Omental fat pad (tissue), 4 donors: Measurements from ENCODE around the gene ARHGEF40. TPM values are rescaled to one million over a fixed set of nuclear protein-coding genes. Genes with fewer than 3 reads are reported as not detected.
A peak's percentile ranks its signal among the peaks of the same experiment; 100 is the strongest.

ENCODE experiments used
- ATAC-seq: fragments of 150-250 bp; one replicate; pipeline ENCODE4 v1.9.1; 2016; ENCODE audit warnings: mild to moderate bottlenecking, moderate library complexity; ENCODE audit not compliant: low FRiP score
- DNase-seq: peaks from one replicate; pipeline ENCODE4 v3.0.0-alpha.2; 2019; ENCODE audit warnings: low spot score
- CTCF ChIP-seq, 3 donors: fragments of 450-650 bp; IDR thresholded peaks; one replicate each; pipeline ENCODE4 v1.5.1; 2016 to 2017; ENCODE audit warnings: antibody characterized with exemption in 3 of 3, mild to moderate bottlenecking in 3 of 3, moderate library complexity in 2 of 3
- total RNA-seq, 4 donors: library from RNA; depleted of rRNA; stranded (reverse); fragments of >200 nt; gene quantifications; one replicate each; pipeline ENCODE4 v1.1.0, GENCODE V29; 2016

ARHGEF40 gene
- total RNA-seq, 4 donors from 2014 or later = 30.0 to 91.3 (median 40.6) TPM

- no peak for TF ChIP-seq CTCF (IDR thresholded peaks at IDR 0.05)
- ATAC-seq = no peak
Observed at GRCh38 chr14:21055432-21056117, 14.5 kb upstream of the ARHGEF40 start.

DNA sequence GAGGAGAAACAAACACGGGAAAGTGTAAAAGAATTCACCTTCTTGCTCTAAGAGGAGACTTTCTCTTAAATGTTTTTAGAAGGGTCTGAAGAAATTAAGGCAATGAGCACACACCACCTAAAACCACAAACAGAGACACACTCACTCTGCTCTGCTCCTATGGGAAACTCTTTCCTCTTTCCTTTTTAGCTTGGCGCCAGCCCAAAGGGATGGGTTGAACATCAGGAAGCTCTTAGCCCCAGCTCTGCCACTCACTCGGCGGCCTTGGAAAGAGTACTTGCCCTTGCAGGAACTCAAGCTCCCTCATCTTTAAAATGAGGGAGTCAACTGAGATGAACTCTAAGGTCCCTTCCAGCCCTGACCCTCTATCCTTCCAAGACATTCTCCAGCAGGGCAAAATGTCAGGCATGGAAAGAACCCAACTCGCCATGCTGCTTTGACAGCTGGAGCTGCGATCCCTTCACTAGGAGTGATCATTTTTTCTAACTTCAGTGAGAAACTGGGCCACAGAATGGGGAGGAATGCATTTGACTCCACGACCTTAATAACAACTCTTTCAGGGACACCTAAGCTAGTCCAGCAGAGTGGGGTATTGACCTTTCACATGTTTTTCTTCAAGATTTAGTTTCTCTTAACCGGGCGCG, 13.5 kb upstream of the ARHGEF40 start:
- ATAC-seq = no peak
- TF ChIP-seq CTCF (IDR thresholded peaks at IDR 0.05) = no peak
- DNase-seq = no peak

More at GRCh38 chr14:21055432-21056117, 14.5 kb upstream of the ARHGEF40 start:
- no peak for DNase-seq

- ATAC-seq (peak; percentile 42), DNase-seq (no peak)
- TF ChIP-seq CTCF (IDR thresholded peaks at IDR 0.05) = no peak
Observed at GRCh38 chr14:21057803-21058675, 12.1 kb upstream of the ARHGEF40 start, which contains the start of gene RNASE8. Gene RNASE8, plus strand, starts transcription at chr14:21057822. Its CDS starts 71 bp downstream, at chr14:21057893.

- no peak for TF ChIP-seq CTCF (IDR thresholded peaks at IDR 0.05)
- ATAC-seq (no peak), DNase-seq (no peak)
Observed at GRCh38 chr14:21058903-21059302, 11.2 kb upstream of the ARHGEF40 start.

DNA sequence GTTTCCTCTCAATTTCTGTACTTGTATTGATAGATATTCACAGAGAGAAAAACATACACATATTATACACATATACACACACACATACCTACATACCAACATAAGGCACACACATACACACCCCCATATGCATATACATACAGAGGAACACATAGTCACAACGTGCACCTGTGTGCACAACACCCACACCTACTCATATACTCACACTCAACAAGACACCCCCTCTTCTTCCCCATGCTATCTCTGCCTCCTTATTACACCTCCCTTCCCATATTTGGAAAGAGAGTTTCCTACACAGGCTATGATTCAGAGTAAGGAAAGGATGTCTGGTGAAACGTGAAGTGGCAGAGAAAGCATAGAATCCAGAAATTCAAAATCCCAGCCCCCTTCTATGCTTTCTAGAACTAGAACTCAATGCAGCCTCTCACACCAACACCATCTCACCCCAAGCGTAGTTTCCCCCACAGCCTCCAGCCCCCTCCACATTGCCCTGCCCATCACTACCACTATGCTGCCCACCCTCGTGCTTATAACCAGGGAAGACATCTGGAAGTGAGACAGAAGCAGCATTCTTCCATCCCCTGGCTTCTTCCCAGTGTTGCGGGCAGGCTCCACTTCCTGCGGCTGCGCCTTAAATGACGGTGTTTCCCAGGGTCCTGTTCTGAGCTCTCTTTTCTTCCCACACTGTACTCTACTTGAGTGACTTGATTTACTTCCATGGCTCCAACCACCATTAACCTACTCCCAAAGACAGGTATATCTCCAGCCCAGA, 10.1 kb upstream of the ARHGEF40 start:
- no peak for TF ChIP-seq CTCF (IDR thresholded peaks at IDR 0.05)
- no peak for ATAC-seq
- DNase-seq = no peak

DNA sequence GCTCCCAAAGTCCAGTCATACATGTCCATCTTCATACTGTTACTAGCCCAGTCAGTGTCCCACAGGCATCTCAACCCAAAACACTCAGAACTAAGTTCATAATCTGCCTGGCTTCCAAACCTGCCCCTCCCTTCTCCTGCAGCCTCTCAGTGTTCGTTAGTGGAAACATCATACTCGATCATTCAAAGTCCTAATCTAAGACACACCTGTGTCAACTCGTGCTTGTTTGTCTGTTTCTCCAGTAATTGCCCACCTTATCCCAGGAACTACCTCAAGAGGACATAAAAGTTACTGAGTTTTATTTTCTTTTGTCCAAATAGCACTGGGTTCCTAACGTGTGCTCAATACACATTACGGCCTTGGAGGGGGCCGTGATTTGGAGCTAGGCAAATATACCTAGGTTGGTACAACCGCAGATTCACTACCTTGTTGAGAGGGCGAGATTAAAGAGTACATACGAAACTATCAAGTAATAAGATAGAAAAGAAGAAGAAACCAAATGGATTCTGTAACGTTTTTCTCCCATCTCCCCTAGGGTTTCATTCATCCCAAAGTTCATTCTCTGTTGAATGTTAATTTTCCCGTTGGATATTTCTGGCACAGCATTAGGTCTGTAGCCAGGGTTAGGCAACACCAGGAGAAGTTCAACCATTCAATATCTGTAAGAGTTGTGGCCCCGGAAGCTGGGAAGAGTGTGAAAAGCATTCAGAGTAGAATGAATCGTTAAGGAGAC, 9.3 kb upstream of the ARHGEF40 start:
- no peak for TF ChIP-seq CTCF (IDR thresholded peaks at IDR 0.05)
- no peak for DNase-seq
- no peak for ATAC-seq
